Measurements from ENCODE around the gene CENPP. TPM values are rescaled to one million over a fixed set of nuclear protein-coding genes. Genes with fewer than 3 reads are reported as not detected.

The CENPP gene
- total RNA-seq, 2 experiments from 2014 or later, result 22.8 to 38.3 TPM

- H3K9me3 Mint-ChIP-seq (ENCODE audit: low read depth), result no peaks in the 10 kb centered on the region
- H3K27ac Mint-ChIP-seq, result no peak overlapping the region
- DNase-seq (no peak), ATAC-seq (no peak)
- H3K4me1 Mint-ChIP-seq, result peaks cover 5% of the 10 kb centered on the region
- CTCF ChIA-PET, result interaction anchor here (1.5 kb wide), 1 partner anchor 1061 kb away, joined by 3 read pairs; no protein-coding TSS in a partner anchor
- H3K4me3 Mint-ChIP-seq, result no peak overlapping the region
- no peaks in the 10 kb centered on the region for H3K36me3 Mint-ChIP-seq
- no peaks in the 10 kb centered on the region for H3K27me3 Mint-ChIP-seq
Observed at GRCh38 chr9:92504881-92505280, 179.1 kb downstream of the CENPP start.

- CTCF ChIA-PET, result no interaction called here
- H3K4me1 Mint-ChIP-seq, result peaks cover 5% of the 10 kb centered on the region
- no peak overlapping the region for H3K27ac Mint-ChIP-seq
- H3K4me3 Mint-ChIP-seq, result no peak overlapping the region
- DNase-seq (no peak), ATAC-seq (no peak)
- H3K27me3 Mint-ChIP-seq, result no peaks in the 10 kb centered on the region
- no peaks in the 10 kb centered on the region for H3K9me3 Mint-ChIP-seq (ENCODE audit: low read depth)
- H3K36me3 Mint-ChIP-seq, result no peaks in the 10 kb centered on the region
Observed at GRCh38 chr9:92506184-92506857, 180.6 kb downstream of the CENPP start.

GRCh38 chr9:92507005-92507404, 181.3 kb downstream of the CENPP start:
- H3K4me3 Mint-ChIP-seq, result no peak overlapping the region
- H3K4me1 Mint-ChIP-seq, result peaks cover 5% of the 10 kb centered on the region
- no peak for ATAC-seq
- H3K36me3 Mint-ChIP-seq, result no peaks in the 10 kb centered on the region
- H3K9me3 Mint-ChIP-seq (ENCODE audit: low read depth), result no peaks in the 10 kb centered on the region
- DNase-seq, result no peak
- CTCF ChIA-PET, result no interaction called here
- H3K27me3 Mint-ChIP-seq, result no peaks in the 10 kb centered on the region
- peak overlapping the region; percentile 35 for H3K27ac Mint-ChIP-seq

GRCh38 chr9:92507496-92507895, 181.7 kb downstream of the CENPP start:
- peaks cover 5% of the 10 kb centered on the region for H3K4me1 Mint-ChIP-seq
- CTCF ChIA-PET, result no interaction called here

GRCh38 chr9:92508018-92508820, 182.5 kb downstream of the CENPP start:
- Mint-ChIP-seq H3K27me3 (no peaks in the 10 kb centered on the region), H3K4me3 (no peak overlapping the region), H3K36me3 (no peaks in the 10 kb centered on the region), H3K9me3 (ENCODE audit: low read depth) (no peaks in the 10 kb centered on the region), H3K4me1 (peaks cover 5% of the 10 kb centered on the region), H3K27ac (no peak overlapping the region)
- DNase-seq (no peak), ATAC-seq (no peak)
- CTCF ChIA-PET, result no interaction called here

More at GRCh38 chr9:92507496-92507895, 181.7 kb downstream of the CENPP start:
- H3K36me3 Mint-ChIP-seq, result no peaks in the 10 kb centered on the region
- DNase-seq (no peak), ATAC-seq (no peak)
- H3K4me3 Mint-ChIP-seq, result no peak overlapping the region
- no peaks in the 10 kb centered on the region for H3K27me3 Mint-ChIP-seq
- peak overlapping the region; percentile 35 for H3K27ac Mint-ChIP-seq
- H3K9me3 Mint-ChIP-seq (ENCODE audit: low read depth), result no peaks in the 10 kb centered on the region

- DNase-seq, result no peak
- H3K36me3 Mint-ChIP-seq, result no peaks in the 10 kb centered on the region
- ATAC-seq, result no peak
- no peaks in the 10 kb centered on the region for H3K27me3 Mint-ChIP-seq
- CTCF ChIA-PET, result no interaction called here
- H3K9me3 Mint-ChIP-seq (ENCODE audit: low read depth), result no peaks in the 10 kb centered on the region
- peaks cover 5% of the 10 kb centered on the region for H3K4me1 Mint-ChIP-seq
- no peak overlapping the region for H3K27ac Mint-ChIP-seq
- no peak overlapping the region for H3K4me3 Mint-ChIP-seq
Observed at GRCh38 chr9:92509050-92509449, 183.3 kb downstream of the CENPP start.

GRCh38 chr9:92510747-92511146, 185.0 kb downstream of the CENPP start:
- Mint-ChIP-seq H3K36me3 (no peaks in the 10 kb centered on the region), H3K27me3 (no peaks in the 10 kb centered on the region), H3K4me1 (peaks cover 5% of the 10 kb centered on the region), H3K27ac (no peak overlapping the region), H3K9me3 (ENCODE audit: low read depth) (no peaks in the 10 kb centered on the region), H3K4me3 (no peak overlapping the region)
- ATAC-seq, result no peak
- CTCF ChIA-PET, result no interaction called here
- no peak for DNase-seq

GRCh38 chr9:92512622-92513021, 186.9 kb downstream of the CENPP start:
- Mint-ChIP-seq H3K27me3 (no peaks in the 10 kb centered on the region), H3K4me3 (no peak overlapping the region), H3K27ac (no peak overlapping the region), H3K4me1 (peaks cover 1% of the 10 kb centered on the region), H3K36me3 (no peaks in the 10 kb centered on the region), H3K9me3 (ENCODE audit: low read depth) (no peaks in the 10 kb centered on the region)
- ATAC-seq (no peak), DNase-seq (no peak)
- CTCF ChIA-PET, result no interaction called here

GRCh38 chr9:92513349-92513748, 187.6 kb downstream of the CENPP start:
- ATAC-seq, result no peak
- no peak for DNase-seq
- Mint-ChIP-seq H3K4me3 (no peak overlapping the region), H3K9me3 (ENCODE audit: low read depth) (no peaks in the 10 kb centered on the region), H3K27ac (no peak overlapping the region), H3K4me1 (no peaks in the 10 kb centered on the region), H3K36me3 (no peaks in the 10 kb centered on the region), H3K27me3 (no peaks in the 10 kb centered on the region)
- CTCF ChIA-PET, result no interaction called here

- ATAC-seq, result no peak
Observed at GRCh38 chr9:92514635-92515034, 188.9 kb downstream of the CENPP start.

GRCh38 chr9:92516521-92516920, 190.8 kb downstream of the CENPP start:
- Mint-ChIP-seq H3K4me3 (no peak overlapping the region), H3K36me3 (no peaks in the 10 kb centered on the region), H3K4me1 (no peaks in the 10 kb centered on the region), H3K9me3 (ENCODE audit: low read depth) (no peaks in the 10 kb centered on the region), H3K27ac (no peak overlapping the region), H3K27me3 (no peaks in the 10 kb centered on the region)
- DNase-seq (no peak), ATAC-seq (no peak)
- CTCF ChIA-PET, result no interaction called here

More at GRCh38 chr9:92514635-92515034, 188.9 kb downstream of the CENPP start:
- DNase-seq, result no peak
- no peak overlapping the region for H3K27ac Mint-ChIP-seq
- no peaks in the 10 kb centered on the region for H3K36me3 Mint-ChIP-seq
- H3K4me3 Mint-ChIP-seq, result no peak overlapping the region
- H3K4me1 Mint-ChIP-seq, result no peaks in the 10 kb centered on the region
- H3K9me3 Mint-ChIP-seq (ENCODE audit: low read depth), result no peaks in the 10 kb centered on the region
- CTCF ChIA-PET, result no interaction called here
- no peaks in the 10 kb centered on the region for H3K27me3 Mint-ChIP-seq

GRCh38 chr9:92517046-92517445, 191.3 kb downstream of the CENPP start:
- DNase-seq (no peak), ATAC-seq (no peak)
- CTCF ChIA-PET, result no interaction called here
- H3K36me3 Mint-ChIP-seq, result no peaks in the 10 kb centered on the region
- no peak overlapping the region for H3K4me3 Mint-ChIP-seq
- no peaks in the 10 kb centered on the region for H3K27me3 Mint-ChIP-seq
- no peak overlapping the region for H3K27ac Mint-ChIP-seq
- H3K4me1 Mint-ChIP-seq, result no peaks in the 10 kb centered on the region
- no peaks in the 10 kb centered on the region for H3K9me3 Mint-ChIP-seq (ENCODE audit: low read depth)

- no peaks in the 10 kb centered on the region for H3K4me1 Mint-ChIP-seq
- H3K27ac Mint-ChIP-seq, result no peak overlapping the region
- CTCF ChIA-PET, result no interaction called here
- DNase-seq (no peak), ATAC-seq (no peak)
- H3K4me3 Mint-ChIP-seq, result no peak overlapping the region
- no peaks in the 10 kb centered on the region for H3K27me3 Mint-ChIP-seq
- no peaks in the 10 kb centered on the region for H3K9me3 Mint-ChIP-seq (ENCODE audit: low read depth)
- H3K36me3 Mint-ChIP-seq, result no peaks in the 10 kb centered on the region
Observed at GRCh38 chr9:92518199-92518598, 192.4 kb downstream of the CENPP start.

- Mint-ChIP-seq H3K9me3 (ENCODE audit: low read depth) (no peaks in the 10 kb centered on the region), H3K27me3 (no peaks in the 10 kb centered on the region), H3K27ac (no peak overlapping the region), H3K36me3 (no peaks in the 10 kb centered on the region), H3K4me1 (no peaks in the 10 kb centered on the region), H3K4me3 (no peak overlapping the region)
- ATAC-seq, result no peak
- CTCF ChIA-PET, result no interaction called here
- DNase-seq, result no peak
Observed at GRCh38 chr9:92520837-92521236, 195.1 kb downstream of the CENPP start.
